GM23338 (cell line): Measurements from ENCODE around the gene ARL8B. TPM values are rescaled to one million over a fixed set of nuclear protein-coding genes. Genes with fewer than 3 reads are reported as not detected.

Source experiments
- ATAC-seq: fragments of 200-7000 bp; cut with Tn5 transposase; 3 replicates; pipeline ENCODE4 v1.9.1; 2020
- DNase-seq: peaks from one replicate; pipeline ENCODE4 v3.0.0-alpha.2; 2015; ENCODE audit warnings: low spot score
- H2AFZ ChIP-seq: fragments of 200-600 bp; sonication (generic); 2 replicates; pipeline ENCODE4 v1.8.0; 2016; ENCODE audit warnings: antibody characterized with exemption, mild to moderate bottlenecking, moderate library complexity
- H3F3A ChIP-seq: fragments of 200-600 bp; sonication (generic); replicated peaks from 2 replicates; pipeline ENCODE4 v1.8.0; 2017; ENCODE audit warnings: antibody characterized with exemption, mixed run types, low read depth
- H3K27ac ChIP-seq: fragments of 200-600 bp; sonication (generic); 2 replicates; pipeline ENCODE4 v1.6.1; 2016; ENCODE audit warnings: low read depth
- H3K27me3 ChIP-seq: fragments of 200-600 bp; sonication (generic); 2 replicates; pipeline ENCODE4 v1.8.0; 2016; ENCODE audit warnings: mild to moderate bottlenecking, mixed run types, moderate library complexity; ENCODE audit not compliant: insufficient read depth
- H3K36me3 ChIP-seq: fragments of 200-600 bp; sonication (generic); 2 replicates; pipeline ENCODE4 v1.8.0; 2016; ENCODE audit warnings: mild to moderate bottlenecking; ENCODE audit not compliant: insufficient read depth
- H3K4me1 ChIP-seq: fragments of 200-600 bp; sonication (generic); 2 replicates; pipeline ENCODE4 v1.8.0; 2016; ENCODE audit warnings: mild to moderate bottlenecking, moderate library complexity; ENCODE audit not compliant: insufficient read depth
- H3K4me2 ChIP-seq: fragments of 200-600 bp; sonication (generic); 2 replicates; pipeline ENCODE4 v1.7.1; 2017; ENCODE audit warnings: mixed run types
- H3K4me3 ChIP-seq: fragments of 200-600 bp; sonication (generic); 2 replicates; pipeline ENCODE4 v1.6.1; 2016; ENCODE audit warnings: mixed run types
- H3K79me2 ChIP-seq: fragments of 200-600 bp; sonication (generic); replicated peaks from 2 replicates; pipeline ENCODE4 v1.8.0; 2017; ENCODE audit warnings: mild to moderate bottlenecking; ENCODE audit not compliant: insufficient read depth
- H3K9me2 ChIP-seq: fragments of 200-600 bp; sonication (generic); 2 replicates; pipeline ENCODE4 v1.8.0; 2017; ENCODE audit not compliant: insufficient read depth
- H4K20me1 ChIP-seq: fragments of 200-600 bp; sonication (generic); replicated peaks from 2 replicates; pipeline ENCODE4 v1.8.0; 2017; ENCODE audit warnings: mild to moderate bottlenecking; ENCODE audit not compliant: insufficient read depth
- H3K27ac Mint-ChIP-seq: 2 replicates; pipeline ENCODE4 v1.8.0; 2020; ENCODE audit warnings: inconsistent platforms, mild to moderate bottlenecking, moderate library complexity, mixed read lengths
- H3K27me3 Mint-ChIP-seq: 3 replicates; pipeline ENCODE4 v1.8.0; 2022; ENCODE audit warnings: low read depth, mild to moderate bottlenecking, moderate library complexity, mixed read lengths, inconsistent platforms; ENCODE audit not compliant: insufficient read depth, poor library complexity
- H3K36me3 Mint-ChIP-seq: 3 replicates; pipeline ENCODE4 v1.8.0; 2021; ENCODE audit warnings: low read depth, mild to moderate bottlenecking, inconsistent platforms, moderate library complexity, mixed read lengths
- H3K4me1 Mint-ChIP-seq: 3 replicates; pipeline ENCODE4 v1.8.0; 2020; ENCODE audit warnings: mild to moderate bottlenecking, inconsistent platforms, mixed read lengths
- H3K4me3 Mint-ChIP-seq: 3 replicates; pipeline ENCODE4 v1.8.0; 2021; ENCODE audit warnings: moderate library complexity, mild to moderate bottlenecking, inconsistent platforms, mixed read lengths
- H3K9me3 Mint-ChIP-seq: 3 replicates; pipeline ENCODE4 v1.8.0; 2020; ENCODE audit warnings: moderate library complexity, mild to moderate bottlenecking, inconsistent platforms, mixed read lengths
- CREB1 ChIP-seq: fragments of 250-450 bp; sonication (Bioruptor Pico); IDR thresholded peaks from 2 replicates; pipeline ENCODE4 v1.5.0; 2020; ENCODE audit warnings: low read depth, mild to moderate bottlenecking, moderate library complexity
- CTCF ChIP-seq, 2 experiments: fragments of 200-600 bp in 1 of 2; sonication (generic) in 1 of 2; conservative IDR thresholded peaks; 2 replicates each; pipeline versions ENCODE4 v1.5.1 to v1.6.1; 2016 to 2017; ENCODE audit warnings: antibody characterized with exemption in 2 of 2, low read depth in 2 of 2, mild to moderate bottlenecking in 2 of 2, moderate library complexity in 1 of 2
- EZH2 ChIP-seq: fragments of 200-600 bp; sonication (generic); IDR thresholded peaks from one replicate; pipeline ENCODE4 v1.8.0; 2017; ENCODE audit warnings: antibody characterized with exemption, mild to moderate bottlenecking, low read depth; ENCODE audit not compliant: unreplicated experiment
- EZH2phosphoT487 ChIP-seq: fragments of 200-600 bp; sonication (generic); IDR thresholded peaks from one replicate; pipeline ENCODE4 v1.8.1; 2018; ENCODE audit warnings: antibody characterized with exemption; ENCODE audit not compliant: unreplicated experiment
- JUNB ChIP-seq: IDR thresholded peaks from one replicate; pipeline ENCODE4 v1.6.1; 2016; ENCODE audit warnings: antibody characterized with exemption; ENCODE audit not compliant: unreplicated experiment
- NANOG ChIP-seq: IDR thresholded peaks from 2 replicates; pipeline ENCODE4 v1.6.1; 2016; ENCODE audit warnings: antibody characterized with exemption, borderline replicate concordance
- POLR2AphosphoS5 ChIP-seq: IDR thresholded peaks from 2 replicates; pipeline ENCODE4 v1.6.1; 2016; ENCODE audit warnings: antibody characterized with exemption, low read depth
- STAT1 ChIP-seq: IDR thresholded peaks from one replicate; pipeline ENCODE4 v1.6.1; 2016; ENCODE audit warnings: antibody characterized with exemption; ENCODE audit not compliant: unreplicated experiment
- ZNF114 ChIP-seq: fragments of 250-450 bp; sonication (Bioruptor Pico); IDR thresholded peaks from 2 replicates; pipeline ENCODE4 v1.5.0; 2020; ENCODE audit warnings: mild to moderate bottlenecking, moderate library complexity
- ZNF331 ChIP-seq: fragments of 250-450 bp; sonication (Bioruptor Pico); IDR thresholded peaks from 2 replicates; pipeline ENCODE4 v1.5.0; 2020; ENCODE audit warnings: low read depth, mild to moderate bottlenecking, moderate library complexity
- polyA plus RNA-seq: library from polyadenylated mRNA; unstranded; fragments of >200 nt; fragmentation: Nextera tagmentation; extraction: Ambion mirVana; gene quantifications from 2 replicates; pipeline ENCODE4 v1.2.1, GENCODE V29; 2016
- total RNA-seq: library from RNA; depleted of rRNA; stranded (reverse); fragments of >200 nt; shearing (Covaris generic); gene quantifications from 2 replicates; pipeline ENCODE4 v1.2.3, GENCODE V29; 2014
- TF ChIP-seq, protein P1 (sequence below): IDR thresholded peaks from 2 replicates; pipeline ENCODE4 v1.6.1; 2016; ENCODE audit warnings: antibody characterized with exemption
- TF ChIP-seq, protein P2 (sequence below): IDR thresholded peaks from one replicate; pipeline ENCODE4 v1.6.1; 2018; ENCODE audit warnings: antibody characterized with exemption; ENCODE audit not compliant: unreplicated experiment

ARL8B gene
- total and polyA plus RNA-seq, 2 experiments from 2014 or later: 25.5 to 40.8 TPM

GRCh38 chr3:5078151-5078550 lies 43.9 kb upstream of the ARL8B start:
- Mint-ChIP-seq H3K27me3 (peaks cover 5% of the 10 kb centered on the region), H3K4me1 (peaks cover 5% of the 10 kb centered on the region; the same call in 1 of the 3 replicates), H3K27ac (no peak overlapping the region), H3K4me3 (no peak overlapping the region), H3K36me3 (no peaks in the 10 kb centered on the region), H3K9me3 (no peaks in the 10 kb centered on the region; the same call in 2 of the 3 replicates)
- Histone ChIP-seq H3K27me3 (no peaks in the 10 kb centered on the region), H3K36me3 (no peaks in the 10 kb centered on the region), H3K9me2 (no peaks in the 10 kb centered on the region; the same call in 1 of the 2 replicates), H3K79me2 (no peaks in the 10 kb centered on the region), H3K4me3 (no peak overlapping the region), H3K4me1 (no peaks in the 10 kb centered on the region), H3K27ac (no peak overlapping the region), H2AFZ (no peak overlapping the region), H3F3A (no peaks in the 10 kb centered on the region), H3K4me2 (no peak overlapping the region), H4K20me1 (no peaks in the 10 kb centered on the region)
- TF ChIP-seq ZNF331 (no peak), NANOG (no peak), CTCF (conservative IDR thresholded peaks at IDR 0.05; ENCODE audit: low read depth in 2 of 2) (no peak), CREB1 (CRISPR knock-in tag) (no peak), JUNB (no peak), EZH2phosphoT487 (no peak), EZH2 (no peak)
- TF ChIP-seq, protein P1, sequence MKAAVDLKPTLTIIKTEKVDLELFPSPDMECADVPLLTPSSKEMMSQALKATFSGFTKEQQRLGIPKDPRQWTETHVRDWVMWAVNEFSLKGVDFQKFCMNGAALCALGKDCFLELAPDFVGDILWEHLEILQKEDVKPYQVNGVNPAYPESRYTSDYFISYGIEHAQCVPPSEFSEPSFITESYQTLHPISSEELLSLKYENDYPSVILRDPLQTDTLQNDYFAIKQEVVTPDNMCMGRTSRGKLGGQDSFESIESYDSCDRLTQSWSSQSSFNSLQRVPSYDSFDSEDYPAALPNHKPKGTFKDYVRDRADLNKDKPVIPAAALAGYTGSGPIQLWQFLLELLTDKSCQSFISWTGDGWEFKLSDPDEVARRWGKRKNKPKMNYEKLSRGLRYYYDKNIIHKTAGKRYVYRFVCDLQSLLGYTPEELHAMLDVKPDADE: no peak
- TF ChIP-seq, protein P2, sequence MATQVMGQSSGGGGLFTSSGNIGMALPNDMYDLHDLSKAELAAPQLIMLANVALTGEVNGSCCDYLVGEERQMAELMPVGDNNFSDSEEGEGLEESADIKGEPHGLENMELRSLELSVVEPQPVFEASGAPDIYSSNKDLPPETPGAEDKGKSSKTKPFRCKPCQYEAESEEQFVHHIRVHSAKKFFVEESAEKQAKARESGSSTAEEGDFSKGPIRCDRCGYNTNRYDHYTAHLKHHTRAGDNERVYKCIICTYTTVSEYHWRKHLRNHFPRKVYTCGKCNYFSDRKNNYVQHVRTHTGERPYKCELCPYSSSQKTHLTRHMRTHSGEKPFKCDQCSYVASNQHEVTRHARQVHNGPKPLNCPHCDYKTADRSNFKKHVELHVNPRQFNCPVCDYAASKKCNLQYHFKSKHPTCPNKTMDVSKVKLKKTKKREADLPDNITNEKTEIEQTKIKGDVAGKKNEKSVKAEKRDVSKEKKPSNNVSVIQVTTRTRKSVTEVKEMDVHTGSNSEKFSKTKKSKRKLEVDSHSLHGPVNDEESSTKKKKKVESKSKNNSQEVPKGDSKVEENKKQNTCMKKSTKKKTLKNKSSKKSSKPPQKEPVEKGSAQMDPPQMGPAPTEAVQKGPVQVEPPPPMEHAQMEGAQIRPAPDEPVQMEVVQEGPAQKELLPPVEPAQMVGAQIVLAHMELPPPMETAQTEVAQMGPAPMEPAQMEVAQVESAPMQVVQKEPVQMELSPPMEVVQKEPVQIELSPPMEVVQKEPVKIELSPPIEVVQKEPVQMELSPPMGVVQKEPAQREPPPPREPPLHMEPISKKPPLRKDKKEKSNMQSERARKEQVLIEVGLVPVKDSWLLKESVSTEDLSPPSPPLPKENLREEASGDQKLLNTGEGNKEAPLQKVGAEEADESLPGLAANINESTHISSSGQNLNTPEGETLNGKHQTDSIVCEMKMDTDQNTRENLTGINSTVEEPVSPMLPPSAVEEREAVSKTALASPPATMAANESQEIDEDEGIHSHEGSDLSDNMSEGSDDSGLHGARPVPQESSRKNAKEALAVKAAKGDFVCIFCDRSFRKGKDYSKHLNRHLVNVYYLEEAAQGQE: no peak
- no peak for DNase-seq
- ATAC-seq: no peak

- no peak for DNase-seq
- no peak overlapping the region for H3K4me3 ChIP-seq
- peaks cover 5% of the 10 kb centered on the region for H3K27me3 Mint-ChIP-seq
- H3K36me3 ChIP-seq: no peaks in the 10 kb centered on the region
- peaks cover 6% of the 10 kb centered on the region; the same call in 1 of the 2 replicates for H3K9me2 ChIP-seq
- no peaks in the 10 kb centered on the region for H3F3A ChIP-seq
- no peaks in the 10 kb centered on the region for H3K36me3 Mint-ChIP-seq
- ATAC-seq: no peak
- H3K27me3 ChIP-seq: no peaks in the 10 kb centered on the region
- no peaks in the 10 kb centered on the region for H4K20me1 ChIP-seq
- no peaks in the 10 kb centered on the region; the same call in 1 of the 3 replicates for H3K9me3 Mint-ChIP-seq
- no peak overlapping the region for H2AFZ ChIP-seq
- no peaks in the 10 kb centered on the region for H3K4me1 ChIP-seq
- H3K4me3 Mint-ChIP-seq: no peak overlapping the region
- H3K79me2 ChIP-seq: no peaks in the 10 kb centered on the region
- peaks cover 5% of the 10 kb centered on the region; the same call in 1 of the 3 replicates for H3K4me1 Mint-ChIP-seq
- H3K27ac Mint-ChIP-seq: no peak overlapping the region
- H3K27ac ChIP-seq: no peak overlapping the region
- no peak overlapping the region for H3K4me2 ChIP-seq
- TF ChIP-seq, protein P2: no peak
- TF ChIP-seq CTCF (conservative IDR thresholded peaks at IDR 0.05; ENCODE audit: low read depth in 2 of 2) (no peak), ZNF331 (no peak), STAT1 (no peak), EZH2phosphoT487 (no peak), JUNB (no peak), EZH2 (no peak), CREB1 (CRISPR knock-in tag) (no peak), ZNF114 (CRISPR knock-in tag) (no peak), POLR2AphosphoS5 (no peak)
Observed at GRCh38 chr3:5079761-5080160, 42.3 kb upstream of the ARL8B start.
